K562 (cell line): Measurements from ENCODE around the gene PKD2.

Experiments
- BRD4 ChIP-seq: fragments of 200-600 bp; sonication (generic); IDR thresholded peaks from 2 replicates; pipeline ENCODE4 v1.6.1; 2017; ENCODE audit warnings: inconsistent platforms
- EP300 ChIP-seq: IDR thresholded peaks from 2 replicates; pipeline ENCODE4 v1.6.1; 2012; ENCODE audit warnings: low read length, improper control_type of control experiment
- FOXA1 ChIP-seq: fragments of 450-650 bp; IDR thresholded peaks from 2 replicates; pipeline ENCODE4 v1.6.1; 2016; ENCODE audit warnings: mild to moderate bottlenecking, borderline replicate concordance
- IRF2 ChIP-seq: sonication (generic); formaldehyde crosslinking; IDR thresholded peaks from 2 replicates; pipeline ENCODE4 v1.8.1; 2022; ENCODE audit warnings: mild to moderate bottlenecking, missing genetic modification reagents
- NR2C1 ChIP-seq, 2 experiments: fragments of 450-650 bp; IDR thresholded peaks; 2 replicates each; pipeline ENCODE4 v1.6.1; 2017; ENCODE audit warnings: mild to moderate bottlenecking in 2 of 2, antibody characterized with exemption in 1 of 2, inconsistent platforms in 1 of 2, missing compliant biosample characterization in 1 of 2, missing genetic modification characterization in 1 of 2
- ZC3H4 ChIP-seq: sonication (generic); formaldehyde crosslinking; IDR thresholded peaks from 2 replicates; pipeline ENCODE4 v1.9.0; 2021; ENCODE audit warnings: missing genetic modification reagents, borderline replicate concordance
- ZFP36 ChIP-seq: fragments of 150-350 bp; IDR thresholded peaks from 2 replicates; pipeline ENCODE4 v1.6.1; 2018; ENCODE audit warnings: low read length, low read depth; ENCODE audit not compliant: partially characterized antibody
- ZNF212 ChIP-seq: fragments of 450-650 bp; formaldehyde crosslinking; IDR thresholded peaks from 2 replicates; pipeline ENCODE4 v1.4.0; 2020; ENCODE audit warnings: mild to moderate bottlenecking
- ZNF384 ChIP-seq: IDR thresholded peaks from 2 replicates; pipeline ENCODE4 v1.6.1; 2012; ENCODE audit warnings: low read depth, low read length, improper control_type of control experiment
- TF ChIP-seq, protein P1 (sequence below), 3 experiments: IDR thresholded peaks in 2 of 3; conservative IDR thresholded peaks in 1 of 3; 2 replicates each; pipeline ENCODE4 v1.5.1; 2011 to 2012; ENCODE audit warnings: low read length in 3 of 3, mild to moderate bottlenecking in 3 of 3, control low read depth in 2 of 3, improper control_type of control experiment in 1 of 3, inconsistent platforms in 1 of 3, low read depth in 1 of 3, mixed read lengths in 1 of 3, moderate library complexity in 1 of 3; ENCODE audit not compliant: insufficient read depth in 2 of 3

GRCh38 chr4:88022289-88022688 lies 14.9 kb downstream of the PKD2 start:
- TF ChIP-seq ZNF212: no peak
- TF ChIP-seq ZFP36: no peak
- no peak for TF ChIP-seq NR2C1 (IDR thresholded peaks at IDR 0.05)
- no peak for TF ChIP-seq NR2C1 (tag; IDR thresholded peaks at IDR 0.05)
- no peak for TF ChIP-seq BRD4
- no peak for TF ChIP-seq ZC3H4
- TF ChIP-seq EP300: no peak
- TF ChIP-seq FOXA1: no peak
- TF ChIP-seq, protein P1, sequence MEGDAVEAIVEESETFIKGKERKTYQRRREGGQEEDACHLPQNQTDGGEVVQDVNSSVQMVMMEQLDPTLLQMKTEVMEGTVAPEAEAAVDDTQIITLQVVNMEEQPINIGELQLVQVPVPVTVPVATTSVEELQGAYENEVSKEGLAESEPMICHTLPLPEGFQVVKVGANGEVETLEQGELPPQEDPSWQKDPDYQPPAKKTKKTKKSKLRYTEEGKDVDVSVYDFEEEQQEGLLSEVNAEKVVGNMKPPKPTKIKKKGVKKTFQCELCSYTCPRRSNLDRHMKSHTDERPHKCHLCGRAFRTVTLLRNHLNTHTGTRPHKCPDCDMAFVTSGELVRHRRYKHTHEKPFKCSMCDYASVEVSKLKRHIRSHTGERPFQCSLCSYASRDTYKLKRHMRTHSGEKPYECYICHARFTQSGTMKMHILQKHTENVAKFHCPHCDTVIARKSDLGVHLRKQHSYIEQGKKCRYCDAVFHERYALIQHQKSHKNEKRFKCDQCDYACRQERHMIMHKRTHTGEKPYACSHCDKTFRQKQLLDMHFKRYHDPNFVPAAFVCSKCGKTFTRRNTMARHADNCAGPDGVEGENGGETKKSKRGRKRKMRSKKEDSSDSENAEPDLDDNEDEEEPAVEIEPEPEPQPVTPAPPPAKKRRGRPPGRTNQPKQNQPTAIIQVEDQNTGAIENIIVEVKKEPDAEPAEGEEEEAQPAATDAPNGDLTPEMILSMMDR (IDR thresholded peaks at IDR 0.05 in 2 of 3, conservative IDR thresholded peaks at IDR 0.05 in 1 of 3; ENCODE audit: insufficient read depth in 2 of 3, low read depth in 1 of 3, low read length in 3 of 3): no peak
- no peak for TF ChIP-seq ZNF384
- TF ChIP-seq IRF2 (CRISPR knock-in tag): no peak
